H9 (cell line): Measurements from ENCODE around the gene EIF2B5. TPM values are rescaled to one million over a fixed set of nuclear protein-coding genes. Genes with fewer than 3 reads are reported as not detected.

Experiments
- DNase-seq: peaks from one replicate; pipeline ENCODE4 v3.0.0-alpha.2; 2017
- H2AFZ ChIP-seq: one replicate; pipeline ENCODE4 v1.6.1; 2013; ENCODE audit warnings: mild to moderate bottlenecking, low read length, control low read depth, moderate library complexity
- H2AK5ac ChIP-seq: 2 replicates; pipeline ENCODE4 v1.6.1; 2013; ENCODE audit warnings: low read length, control low read depth, mixed read lengths; ENCODE audit not compliant: insufficient read length
- H2BK120ac ChIP-seq: one replicate; pipeline ENCODE4 v1.6.1; 2013; ENCODE audit warnings: low read depth, mild to moderate bottlenecking, low read length, control low read depth, inconsistent platforms; ENCODE audit not compliant: poor library complexity, severe bottlenecking
- H2BK12ac ChIP-seq: 2 replicates; pipeline ENCODE4 v1.6.1; 2013; ENCODE audit warnings: low read length, control low read depth, mixed read lengths, low read depth; ENCODE audit not compliant: insufficient read length
- H2BK15ac ChIP-seq: 2 replicates; pipeline ENCODE4 v1.6.1; 2013; ENCODE audit warnings: low read depth, low read length, control low read depth
- H2BK20ac ChIP-seq: one replicate; pipeline ENCODE4 v1.6.1; 2013; ENCODE audit warnings: low read depth, mild to moderate bottlenecking, low read length, control low read depth, inconsistent platforms; ENCODE audit not compliant: poor library complexity, severe bottlenecking
- H2BK5ac ChIP-seq: 2 replicates; pipeline ENCODE4 v1.6.1; 2013; ENCODE audit warnings: low read length, control low read depth, mixed read lengths; ENCODE audit not compliant: insufficient read length
- H3K14ac ChIP-seq: 2 replicates; pipeline ENCODE4 v1.6.1; 2013; ENCODE audit warnings: low read length, control low read depth; ENCODE audit not compliant: insufficient read depth
- H3K18ac ChIP-seq: 2 replicates; pipeline ENCODE4 v1.6.1; 2013; ENCODE audit warnings: low read depth, mild to moderate bottlenecking, mixed read lengths, low read length, control low read depth; ENCODE audit not compliant: insufficient read length
- H3K23ac ChIP-seq: 2 replicates; pipeline ENCODE4 v1.6.1; 2013; ENCODE audit warnings: low read length, control low read depth, mixed read lengths, low read depth; ENCODE audit not compliant: insufficient read length
- H3K23me2 ChIP-seq: 2 replicates; pipeline ENCODE4 v1.6.1; 2013; ENCODE audit warnings: low read depth, mild to moderate bottlenecking, mixed read lengths, low read length, control low read depth; ENCODE audit not compliant: insufficient read length, poor library complexity, severe bottlenecking
- H3K27ac ChIP-seq: 2 replicates; pipeline ENCODE4 v1.5.1; 2013; ENCODE audit warnings: low read length, control low read depth, mixed read lengths, low read depth; ENCODE audit not compliant: insufficient read length
- H3K27me3 ChIP-seq: 2 replicates; pipeline ENCODE4 v1.6.1; 2013; ENCODE audit warnings: low read length, control low read depth, inconsistent platforms; ENCODE audit not compliant: insufficient read depth
- H3K4ac ChIP-seq: 2 replicates; pipeline ENCODE4 v1.6.1; 2013; ENCODE audit warnings: low read depth, mild to moderate bottlenecking, control low read depth, inconsistent platforms, low read length, moderate library complexity
- H3K4me1 ChIP-seq: 2 replicates; pipeline ENCODE4 v1.6.1; 2013; ENCODE audit warnings: low read length, control low read depth, inconsistent platforms; ENCODE audit not compliant: insufficient read depth
- H3K4me2 ChIP-seq: 2 replicates; pipeline ENCODE4 v1.6.1; 2013; ENCODE audit warnings: low read length, control low read depth, mixed read lengths; ENCODE audit not compliant: insufficient read length, insufficient read depth
- H3K56ac ChIP-seq: 2 replicates; pipeline ENCODE4 v1.6.1; 2013; ENCODE audit warnings: low read depth, mild to moderate bottlenecking, mixed read lengths, low read length, control low read depth; ENCODE audit not compliant: insufficient read length
- H3K79me1 ChIP-seq: 2 replicates; pipeline ENCODE4 v1.6.1; 2013; ENCODE audit warnings: low read depth, mild to moderate bottlenecking, moderate library complexity, low read length, control low read depth, inconsistent platforms; ENCODE audit not compliant: insufficient read depth, poor library complexity, severe bottlenecking
- H3K79me2 ChIP-seq: 2 replicates; pipeline ENCODE4 v1.6.1; 2013; ENCODE audit warnings: low read length, control low read depth, inconsistent platforms; ENCODE audit not compliant: insufficient read depth
- H3K9ac ChIP-seq: 2 replicates; pipeline ENCODE4 v1.6.1; 2013; ENCODE audit warnings: low read length, control low read depth, mixed read lengths; ENCODE audit not compliant: insufficient read length; ENCODE audit errors: extremely low read depth
- H3K9me3 ChIP-seq: one replicate; pipeline ENCODE4 v1.6.1; 2013; ENCODE audit warnings: low read depth, low read length, inconsistent platforms; ENCODE audit not compliant: control insufficient read depth
- H3T11ph ChIP-seq: one replicate; pipeline ENCODE4 v1.6.1; 2013; ENCODE audit warnings: mild to moderate bottlenecking, low read length, control low read depth, inconsistent platforms
- H4K20me1 ChIP-seq: one replicate; pipeline ENCODE4 v1.6.1; 2013; ENCODE audit not compliant: control insufficient read depth, insufficient read length, insufficient read depth
- H4K5ac ChIP-seq: 2 replicates; pipeline ENCODE4 v1.6.1; 2013; ENCODE audit warnings: low read depth, mild to moderate bottlenecking, mixed read lengths, low read length, control low read depth; ENCODE audit not compliant: insufficient read length
- H4K8ac ChIP-seq: replicated peaks from 2 replicates; pipeline ENCODE4 v1.6.1; 2013; ENCODE audit warnings: low read length, control low read depth, mixed read lengths, low read depth; ENCODE audit not compliant: insufficient read length
- H4K91ac ChIP-seq: 2 replicates; pipeline ENCODE4 v1.6.1; 2013; ENCODE audit warnings: low read depth, mild to moderate bottlenecking, moderate library complexity, mixed read lengths, low read length, control low read depth; ENCODE audit not compliant: insufficient read length
- H3K27ac Mint-ChIP-seq, 3 experiments: 2 replicates in 2 of 3; 3 replicates in 1 of 3; pipeline ENCODE4 v1.8.0; 2020 to 2021; ENCODE audit warnings: mixed read lengths in 3 of 3, mild to moderate bottlenecking in 1 of 3, moderate library complexity in 1 of 3
- H3K27me3 Mint-ChIP-seq: 2 replicates; pipeline ENCODE4 v1.8.0; 2021; ENCODE audit warnings: low read depth, mild to moderate bottlenecking, moderate library complexity, mixed read lengths
- H3K36me3 Mint-ChIP-seq, 3 experiments: 2 replicates in 2 of 3; 3 replicates in 1 of 3; pipeline ENCODE4 v1.8.0; 2020 to 2021; ENCODE audit warnings: low read depth in 3 of 3, mixed read lengths in 3 of 3; ENCODE audit not compliant: insufficient read depth in 1 of 3
- H3K4me1 Mint-ChIP-seq, 2 experiments: 2 replicates each; pipeline ENCODE4 v1.8.0; 2020; ENCODE audit warnings: mixed read lengths in 2 of 2
- H3K4me3 Mint-ChIP-seq, 2 experiments: 2 replicates in 1 of 2; 3 replicates in 1 of 2; pipeline ENCODE4 v1.8.0; 2020 to 2021; ENCODE audit warnings: mild to moderate bottlenecking in 2 of 2, mixed read lengths in 2 of 2, moderate library complexity in 1 of 2
- H3K9me3 Mint-ChIP-seq, 2 experiments: 2 replicates in 1 of 2; 3 replicates in 1 of 2; pipeline ENCODE4 v1.8.0; 2020; ENCODE audit warnings: mild to moderate bottlenecking in 2 of 2, mixed read lengths in 2 of 2, moderate library complexity in 1 of 2
- CTCF ChIP-seq: fragments of 200-600 bp; sonication (generic); conservative IDR thresholded peaks from 3 replicates; pipeline ENCODE4 v1.8.0; 2021; ENCODE audit warnings: antibody characterized with exemption, mild to moderate bottlenecking
- WGBS: extraction: QIAGEN DNeasy Blood & Tissue Kit; methylation state at CpG from one replicate; pipeline ENCODE4 v1.1.7; 2013; ENCODE audit warnings: missing lambda C conversion rate, low lambda C conversion rate, mixed read lengths; ENCODE audit not compliant: insufficient read length; ENCODE audit errors: extremely low coverage; 5-methylcytosine and 5-hydroxymethylcytosine counted together
- total RNA-seq: library from RNA; stranded (reverse); gene quantifications from 2 replicates; pipeline ENCODE4 v1.2.1, GENCODE V29; 2021

EIF2B5 gene
- total RNA-seq, 1 experiment from 2014 or later = 42.0 TPM

GRCh38 chr3:184169896-184170875 lies 35.0 kb downstream of the EIF2B5 start:
- Histone ChIP-seq H3K23ac (no peak overlapping the region), H4K8ac (no peak overlapping the region)
- peak overlapping the region in 1 of 3 experiments; percentile 34; a peak in 1 of 7 replicates for H3K27ac Mint-ChIP-seq

More at GRCh38 chr3:184169896-184170875, 35.0 kb downstream of the EIF2B5 start:
- Histone ChIP-seq H3K4me1 (no peaks in the 10 kb centered on the region), H2AK5ac (no peak overlapping the region), H2BK12ac (no peak overlapping the region), H3K27me3 (no peaks in the 10 kb centered on the region), H2BK15ac (no peak overlapping the region), H2AFZ (no peak overlapping the region), H3K14ac (no peak overlapping the region), H3K18ac (no peak overlapping the region), H3K4ac (no peak overlapping the region), H2BK5ac (no peak overlapping the region), H4K91ac (no peak overlapping the region), H4K20me1 (no peaks in the 10 kb centered on the region), H3K9ac (no peak overlapping the region), H4K5ac (no peak overlapping the region), H3K56ac (no peak overlapping the region), H3K79me1 (no peaks in the 10 kb centered on the region), H2BK120ac (no peak overlapping the region), H3T11ph (no peak overlapping the region), H3K9me3 (no peaks in the 10 kb centered on the region), H3K79me2 (peaks cover 4% of the 10 kb centered on the region; the same call in 1 of the 2 replicates), H3K27ac (no peak overlapping the region), H2BK20ac (no peak overlapping the region), H3K23me2 (peaks cover 2% of the 10 kb centered on the region), H3K4me2 (no peak overlapping the region)
- no peak for TF ChIP-seq CTCF
- no CpG with 5 or more reads among the region's 66 CpGs for WGBS
- no peaks in the 10 kb centered on the region for H3K9me3 Mint-ChIP-seq
- no peak for DNase-seq
- H3K4me3 Mint-ChIP-seq = no peak overlapping the region
- peaks cover 4 to 9% of the 10 kb centered on the region in 2 experiments; a peak in 3 of 4 replicates for H3K4me1 Mint-ChIP-seq
- H3K27me3 Mint-ChIP-seq = no peaks in the 10 kb centered on the region
- H3K36me3 Mint-ChIP-seq = peaks cover 27 to 67% (median 63%) of the 10 kb centered on the region in 3 experiments
